ENCODE data around the gene IQSEC1. TPM values are rescaled to one million over a fixed set of nuclear protein-coding genes. Genes with fewer than 3 reads are reported as not detected.

IQSEC1 gene
- total RNA-seq, 2 donors from 2014 or later, result 38.0 to 62.9 TPM

DNA sequence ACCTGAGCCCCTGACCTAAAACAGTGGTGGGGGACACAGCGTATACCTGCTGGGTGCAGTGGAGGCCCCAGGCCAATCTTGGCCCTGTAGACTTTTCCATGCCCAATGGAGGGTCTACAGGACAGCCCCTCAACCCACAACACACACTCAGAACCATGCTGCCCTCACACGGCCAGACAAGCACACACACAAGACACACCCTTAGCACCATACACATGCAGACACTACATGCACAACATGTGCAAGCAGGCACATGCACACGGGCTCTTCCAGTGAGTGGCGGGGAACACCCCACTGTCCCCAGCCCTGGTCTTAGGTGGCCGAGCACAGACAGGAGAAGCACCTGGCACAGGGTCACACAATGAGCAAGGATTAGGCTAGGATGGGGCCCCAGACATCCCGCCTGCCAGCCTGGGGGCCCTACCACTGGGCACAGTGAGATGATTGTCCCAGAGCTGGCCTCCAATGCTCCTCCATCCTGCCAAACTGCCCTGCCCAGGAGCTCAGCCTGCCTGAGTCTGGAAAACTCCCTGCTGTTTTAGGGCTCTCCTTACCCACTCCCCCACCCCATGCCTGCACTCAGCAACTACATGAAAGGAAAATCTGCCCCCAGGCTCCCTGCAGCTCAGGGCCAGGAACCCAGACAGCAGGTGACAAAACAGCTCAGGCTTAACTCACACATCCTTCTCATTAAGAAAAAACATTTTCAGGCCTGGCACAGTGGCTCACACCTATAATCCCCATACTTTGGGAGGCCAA is 15.8 kb downstream of the IQSEC1 start:
- H3K27me3 Mint-ChIP-seq, result no peaks in the 10 kb centered on the region
- ATAC-seq (replicated peaks), result no peak

DNA sequence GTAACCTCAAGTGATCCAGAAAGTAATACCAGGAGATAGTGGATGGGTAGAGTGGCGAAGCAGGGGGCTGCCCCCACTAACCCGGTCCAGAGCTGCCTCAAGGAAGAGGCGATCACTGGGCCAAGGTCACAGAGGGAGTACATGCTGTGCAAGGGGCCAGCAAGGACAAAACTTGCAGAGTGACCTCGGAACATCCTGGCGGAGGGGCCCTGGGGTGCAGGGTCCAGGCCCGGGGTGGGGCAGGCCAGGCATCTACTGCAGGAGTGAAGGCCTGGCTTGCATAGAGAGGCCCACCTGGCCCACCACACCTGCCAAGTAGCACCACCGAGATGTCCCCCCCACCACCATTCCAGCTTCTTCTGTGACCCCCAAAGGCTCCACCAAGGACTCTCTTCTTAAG is 17.6 kb downstream of the IQSEC1 start:
- Mint-ChIP-seq H3K4me3 (no peak overlapping the region), H3K36me3 (ENCODE audit: low read depth) (no peaks in the 10 kb centered on the region), H3K4me1 (no peaks in the 10 kb centered on the region), H3K27me3 (no peaks in the 10 kb centered on the region), H3K27ac (no peak overlapping the region), H3K9me3 (no peaks in the 10 kb centered on the region)
- no peak for ATAC-seq (replicated peaks)

More for the DNA sequence above, 15.8 kb downstream of the IQSEC1 start:
- H3K27ac Mint-ChIP-seq, result no peak overlapping the region
- H3K9me3 Mint-ChIP-seq, result no peaks in the 10 kb centered on the region
- H3K4me3 Mint-ChIP-seq, result no peak overlapping the region
- H3K4me1 Mint-ChIP-seq, result no peaks in the 10 kb centered on the region
- no peaks in the 10 kb centered on the region for H3K36me3 Mint-ChIP-seq (ENCODE audit: low read depth)

GRCh38 chr3:13054341-13055285 is 18.6 kb downstream of the IQSEC1 start:
- no peak overlapping the region for H3K4me3 Mint-ChIP-seq
- H3K4me1 Mint-ChIP-seq, result no peaks in the 10 kb centered on the region
- H3K36me3 Mint-ChIP-seq (ENCODE audit: low read depth), result no peaks in the 10 kb centered on the region
- no peaks in the 10 kb centered on the region for H3K27me3 Mint-ChIP-seq
- ATAC-seq (replicated peaks), result no peak
- H3K9me3 Mint-ChIP-seq, result no peaks in the 10 kb centered on the region
- no peak overlapping the region for H3K27ac Mint-ChIP-seq

- Mint-ChIP-seq H3K27ac (no peak overlapping the region), H3K4me3 (no peak overlapping the region)
Measured at GRCh38 chr3:13053893-13054292, 19.3 kb downstream of the IQSEC1 start.

GRCh38 chr3:13053420-13053819 is 19.8 kb downstream of the IQSEC1 start:
- Mint-ChIP-seq H3K36me3 (ENCODE audit: low read depth) (no peaks in the 10 kb centered on the region), H3K4me1 (no peaks in the 10 kb centered on the region)

More at GRCh38 chr3:13053893-13054292, 19.3 kb downstream of the IQSEC1 start:
- no peaks in the 10 kb centered on the region for H3K36me3 Mint-ChIP-seq (ENCODE audit: low read depth)
- ATAC-seq (replicated peaks), result no peak
- H3K4me1 Mint-ChIP-seq, result no peaks in the 10 kb centered on the region
- no peaks in the 10 kb centered on the region for H3K9me3 Mint-ChIP-seq
- no peaks in the 10 kb centered on the region for H3K27me3 Mint-ChIP-seq

DNA sequence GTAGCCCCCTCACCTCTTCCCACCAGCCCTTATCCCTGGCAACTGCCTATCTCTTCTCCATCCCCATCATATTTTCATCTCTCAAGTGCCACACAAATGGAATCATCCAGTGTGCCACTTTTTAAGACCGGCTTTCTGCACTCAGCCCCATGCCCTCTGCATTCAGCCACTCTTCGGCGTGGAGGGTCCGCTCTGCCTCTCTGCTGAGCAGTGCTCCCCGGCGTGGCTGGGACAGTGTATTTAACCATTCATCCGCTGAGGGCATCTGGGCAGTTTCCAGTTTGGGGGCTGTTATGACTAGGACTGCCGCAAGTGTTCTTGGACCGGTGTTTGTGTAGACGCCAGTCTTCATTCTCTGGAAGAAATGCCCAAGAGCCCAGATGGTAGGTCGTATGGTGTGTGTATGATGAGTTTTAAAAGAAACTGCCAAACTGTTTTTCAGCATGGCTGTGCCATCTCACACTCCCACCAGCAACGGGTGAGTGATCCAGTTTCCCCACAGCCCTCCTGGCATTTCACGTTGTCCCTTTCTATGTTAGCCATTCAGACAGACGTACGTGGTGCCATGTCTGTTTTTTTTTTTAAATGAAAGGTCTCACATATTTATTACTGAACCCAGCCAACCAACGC is 20.9 kb downstream of the IQSEC1 start:
- no peak for ATAC-seq (replicated peaks)
- Mint-ChIP-seq H3K36me3 (ENCODE audit: low read depth) (no peaks in the 10 kb centered on the region), H3K27ac (no peak overlapping the region), H3K27me3 (no peaks in the 10 kb centered on the region), H3K4me3 (no peak overlapping the region), H3K9me3 (no peaks in the 10 kb centered on the region), H3K4me1 (no peaks in the 10 kb centered on the region)

More at GRCh38 chr3:13053420-13053819, 19.8 kb downstream of the IQSEC1 start:
- Mint-ChIP-seq H3K27ac (no peak overlapping the region), H3K9me3 (no peaks in the 10 kb centered on the region), H3K27me3 (no peaks in the 10 kb centered on the region), H3K4me3 (no peak overlapping the region)
- no peak for ATAC-seq (replicated peaks)

- Mint-ChIP-seq H3K36me3 (ENCODE audit: low read depth) (no peaks in the 10 kb centered on the region), H3K4me1 (peaks cover 3% of the 10 kb centered on the region), H3K27ac (no peak overlapping the region), H3K9me3 (no peaks in the 10 kb centered on the region), H3K4me3 (no peak overlapping the region), H3K27me3 (no peaks in the 10 kb centered on the region)
- ATAC-seq (replicated peaks), result no peak
Measured at GRCh38 chr3:13051581-13051980, 21.6 kb downstream of the IQSEC1 start.

DNA sequence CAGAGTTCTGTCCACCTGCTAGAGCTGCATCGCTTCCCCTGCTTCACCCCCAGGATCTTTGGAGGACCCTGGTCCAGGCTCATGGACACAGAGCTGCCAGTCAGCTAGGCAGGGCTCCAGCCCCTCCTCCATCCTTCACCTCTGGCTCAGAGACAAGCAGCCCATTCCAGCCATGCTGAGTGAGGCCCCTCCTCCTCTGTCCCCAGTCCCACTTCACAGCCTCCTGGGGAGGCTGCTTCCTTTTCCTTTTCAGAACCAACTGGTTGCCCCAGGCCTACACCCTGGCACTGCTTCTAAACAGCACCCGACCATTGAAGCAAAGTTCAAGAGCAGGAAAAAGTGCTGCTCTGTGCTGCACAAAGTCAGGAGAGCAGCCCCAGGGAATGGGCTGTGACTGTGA is 22.2 kb downstream of the IQSEC1 start:
- Mint-ChIP-seq H3K4me3 (no peak overlapping the region), H3K36me3 (ENCODE audit: low read depth) (no peaks in the 10 kb centered on the region), H3K4me1 (peaks cover 5% of the 10 kb centered on the region), H3K9me3 (no peaks in the 10 kb centered on the region), H3K27ac (no peak overlapping the region), H3K27me3 (no peaks in the 10 kb centered on the region)
- ATAC-seq (replicated peaks), result no peak

- no peak overlapping the region for H3K4me3 Mint-ChIP-seq
- H3K4me1 Mint-ChIP-seq, result peaks cover 5% of the 10 kb centered on the region
- H3K36me3 Mint-ChIP-seq (ENCODE audit: low read depth), result no peaks in the 10 kb centered on the region
- no peaks in the 10 kb centered on the region for H3K9me3 Mint-ChIP-seq
- no peaks in the 10 kb centered on the region for H3K27me3 Mint-ChIP-seq
- ATAC-seq (replicated peaks), result no peak
- no peak overlapping the region for H3K27ac Mint-ChIP-seq
Measured at GRCh38 chr3:13050446-13050845, 22.8 kb downstream of the IQSEC1 start.

DNA sequence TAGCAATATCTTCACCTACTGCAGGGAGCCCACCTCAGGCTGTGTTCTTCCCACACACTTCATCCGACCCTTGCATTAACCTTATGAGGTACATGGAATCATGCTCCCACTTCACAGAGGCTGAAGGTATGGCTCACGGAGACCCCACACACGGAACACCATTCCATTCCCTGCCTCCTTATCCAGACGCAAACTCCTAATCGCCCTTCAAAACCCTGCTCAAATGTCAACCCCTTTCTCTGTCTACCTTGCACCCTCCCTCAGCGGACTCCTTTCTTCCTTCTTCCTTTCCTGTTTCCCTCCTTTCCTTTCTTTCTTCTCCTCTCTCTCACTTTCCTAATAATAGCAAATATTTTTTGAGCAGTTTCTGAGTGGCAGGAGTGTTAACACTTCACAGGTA is 23.8 kb downstream of the IQSEC1 start:
- Mint-ChIP-seq H3K27me3 (no peaks in the 10 kb centered on the region), H3K9me3 (no peaks in the 10 kb centered on the region), H3K4me1 (peaks cover 5% of the 10 kb centered on the region), H3K27ac (peak overlapping the region; percentile 2), H3K36me3 (ENCODE audit: low read depth) (no peaks in the 10 kb centered on the region), H3K4me3 (no peak overlapping the region)
- no peak for ATAC-seq (replicated peaks)

DNA sequence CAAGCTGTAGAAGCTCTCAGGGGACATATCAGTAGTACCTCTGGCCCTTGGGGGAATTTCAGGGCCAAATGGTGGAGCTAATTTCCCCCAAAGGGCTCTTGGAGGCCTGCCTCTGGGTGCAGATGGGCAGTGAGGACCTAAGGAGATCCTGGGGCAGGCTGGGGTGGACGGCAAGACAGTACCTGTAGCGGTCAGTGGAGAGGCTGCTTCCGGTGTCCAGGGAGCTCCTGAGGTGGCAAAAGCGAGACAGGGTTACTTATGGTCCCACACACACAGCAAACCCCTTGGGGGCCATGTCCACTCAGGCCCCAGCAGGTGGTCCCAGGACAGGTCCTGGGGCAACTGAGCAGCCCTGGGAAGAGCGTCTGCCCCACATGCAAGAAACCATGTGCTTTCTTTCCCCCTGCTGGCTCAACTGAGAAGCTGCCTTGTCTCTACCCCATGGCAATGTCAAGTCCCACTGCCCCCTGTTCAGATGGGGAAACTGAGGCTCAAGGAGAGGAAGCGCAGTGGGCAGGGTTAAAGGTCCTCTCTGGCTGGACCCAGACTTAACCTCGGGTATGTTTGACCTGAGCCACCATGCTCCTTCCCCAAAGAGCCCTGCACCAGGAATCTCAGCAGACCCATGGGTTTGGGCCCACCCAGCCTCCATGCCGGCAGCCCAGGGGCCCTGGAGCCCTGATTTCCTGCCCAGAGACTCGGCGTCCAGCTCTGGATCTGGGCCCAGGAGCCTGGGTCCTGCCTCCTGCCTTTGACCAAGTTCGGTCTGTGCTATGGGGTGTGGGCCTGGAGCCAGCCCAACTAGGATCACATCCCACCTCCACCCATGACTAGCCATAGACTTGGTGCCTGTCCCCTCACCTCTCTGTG is 25.7 kb downstream of the IQSEC1 start:
- Mint-ChIP-seq H3K4me3 (no peak overlapping the region), H3K27me3 (no peaks in the 10 kb centered on the region), H3K9me3 (no peaks in the 10 kb centered on the region), H3K36me3 (ENCODE audit: low read depth) (no peaks in the 10 kb centered on the region), H3K27ac (peak overlapping the region; percentile 77), H3K4me1 (peaks cover 5% of the 10 kb centered on the region)
- ATAC-seq (replicated peaks), result no peak

DNA sequence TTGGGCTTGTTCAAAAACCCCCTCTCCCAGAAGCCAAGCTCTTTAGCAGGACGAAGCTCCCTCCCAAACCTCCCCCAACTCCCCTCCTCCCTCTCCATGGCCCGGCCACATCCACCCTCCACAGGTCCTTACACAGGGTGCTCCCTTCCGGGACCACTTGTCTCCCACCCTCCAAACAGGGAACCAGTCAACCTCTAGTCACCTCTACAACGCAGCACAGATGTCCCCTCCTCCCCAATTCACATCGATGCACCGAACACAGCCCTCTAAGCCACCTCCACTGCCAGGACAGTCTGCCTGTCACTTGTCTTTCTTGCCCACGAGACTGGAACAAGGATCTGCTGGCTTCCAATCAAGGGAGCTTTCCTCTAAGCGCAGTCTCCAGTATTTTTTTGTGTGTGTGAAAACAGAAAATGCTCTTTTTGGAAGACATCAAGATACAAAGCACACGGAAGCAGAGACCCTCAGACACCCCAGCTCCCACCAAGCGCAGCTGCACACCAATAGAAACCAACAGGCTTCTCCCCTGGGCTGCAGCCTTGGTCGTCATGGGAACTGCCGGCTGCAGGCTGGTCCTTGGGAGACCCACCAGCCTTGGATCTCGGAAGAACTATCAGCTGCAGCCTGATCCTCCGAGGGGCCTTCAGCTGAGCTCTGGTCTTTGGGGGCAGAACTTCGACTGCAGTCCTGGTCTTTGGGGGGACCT is 26.5 kb downstream of the IQSEC1 start:
- no peak overlapping the region for H3K27ac Mint-ChIP-seq
- H3K4me1 Mint-ChIP-seq, result peaks cover 5% of the 10 kb centered on the region
- no peak overlapping the region for H3K4me3 Mint-ChIP-seq
- no peaks in the 10 kb centered on the region for H3K36me3 Mint-ChIP-seq (ENCODE audit: low read depth)
- H3K9me3 Mint-ChIP-seq, result no peaks in the 10 kb centered on the region
- no peaks in the 10 kb centered on the region for H3K27me3 Mint-ChIP-seq
- no peak for ATAC-seq (replicated peaks)

DNA sequence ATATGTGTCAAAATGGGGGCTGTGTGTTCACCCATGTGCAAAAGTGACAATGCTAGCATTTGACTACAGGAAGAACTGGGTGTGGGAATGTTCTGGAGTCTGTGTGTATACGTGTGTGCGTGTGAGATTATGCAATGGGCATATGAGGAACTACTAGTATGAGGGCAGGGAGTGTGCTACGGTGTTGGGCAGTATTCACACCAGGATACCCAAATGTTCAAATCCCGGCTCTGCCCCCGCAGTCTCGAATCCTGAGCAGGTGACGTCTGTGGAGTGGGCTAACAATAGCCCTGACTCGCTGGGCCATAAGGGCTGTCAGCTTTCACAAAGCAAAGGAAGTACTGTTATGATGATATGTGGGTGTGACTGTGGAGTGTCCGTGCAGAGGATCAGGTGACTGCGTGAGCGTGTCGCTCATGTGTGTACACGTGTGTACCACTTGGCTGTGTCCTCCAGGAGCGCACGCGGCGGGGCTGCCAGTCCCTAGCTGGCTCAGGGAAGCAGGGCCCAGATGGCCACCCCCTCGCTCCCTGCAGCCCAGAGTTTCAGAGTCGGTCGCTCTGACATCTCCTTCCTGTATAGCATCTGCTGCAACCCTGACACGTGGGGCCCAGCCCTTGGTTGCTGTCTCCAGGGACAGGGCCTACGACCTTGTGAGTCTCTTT is 27.2 kb downstream of the IQSEC1 start:
- Mint-ChIP-seq H3K4me3 (no peak overlapping the region), H3K27ac (no peak overlapping the region), H3K36me3 (ENCODE audit: low read depth) (no peaks in the 10 kb centered on the region), H3K9me3 (no peaks in the 10 kb centered on the region), H3K4me1 (peaks cover 5% of the 10 kb centered on the region), H3K27me3 (no peaks in the 10 kb centered on the region)
- peak; percentile 40 for ATAC-seq (replicated peaks)
